Endothelial cell of umbilical vein (primary cell): Measurements from ENCODE around the gene HIRA.

Experiments
- CTCF ChIP-seq, 2 donors: IDR thresholded peaks; 1 replicate in 1 of 2; 2 replicates in 1 of 2; pipeline ENCODE4 v1.5.1; 2011; ENCODE audit warnings: low read length in 2 of 2, mild to moderate bottlenecking in 2 of 2, moderate library complexity in 2 of 2, control low read depth in 1 of 2, inconsistent platforms in 1 of 2, low read depth in 1 of 2; ENCODE audit not compliant: insufficient read depth in 1 of 2; ENCODE audit errors: extremely low read depth in 1 of 2
- EZH2 ChIP-seq: IDR thresholded peaks from 2 replicates; pipeline ENCODE4 v1.6.1; 2012; ENCODE audit warnings: borderline replicate concordance, low read depth, mild to moderate bottlenecking, moderate library complexity, low read length, inconsistent platforms; ENCODE audit not compliant: severe bottlenecking
- POLR2A ChIP-seq: IDR thresholded peaks from 2 replicates; pipeline ENCODE4 v1.6.1; 2012; ENCODE audit warnings: low read depth, mild to moderate bottlenecking, control low read depth, low read length
- POLR2AphosphoS5 ChIP-seq: IDR thresholded peaks from 2 replicates; pipeline ENCODE4 v1.6.1; 2012; ENCODE audit warnings: low read depth, mild to moderate bottlenecking, control low read depth, low read length, moderate library complexity; ENCODE audit not compliant: insufficient read depth

GRCh38 chr22:19449422-19449767 lies 17.9 kb upstream of the HIRA start:
- TF ChIP-seq POLR2A = no peak
- TF ChIP-seq CTCF (IDR thresholded peaks at IDR 0.05; ENCODE audit: extremely low read depth in 1 of 2, insufficient read depth in 1 of 2, low read depth in 1 of 2, low read length in 2 of 2) = no peak
- no peak for TF ChIP-seq POLR2AphosphoS5
- TF ChIP-seq EZH2 = no peak
